B cell (primary cell): ENCODE measurements around the gene ZNF521. TPM values are rescaled to one million over a fixed set of nuclear protein-coding genes. Genes with fewer than 3 reads are reported as not detected.

Source experiments
- ATAC-seq: fragments of 200-7000 bp; cut with Tn5 transposase; one replicate; pipeline ENCODE4 v1.10.0; 2021; ENCODE audit warnings: low read depth, mild to moderate bottlenecking, moderate number of reproducible peaks, moderate library complexity
- CTCF ChIA-PET: fragments of 350-600 bp; sonication (Branson Sonifier 250); formaldehyde crosslinking; loops from one replicate; lab custom pipeline; 2021; ENCODE audit warnings: antibody characterized with exemption, inconsistent platforms; lab: Charles Lee
- POLR2A ChIA-PET: fragments of 350-600 bp; sonication (Branson Sonifier 250); formaldehyde crosslinking; loops from one replicate; lab custom pipeline; 2021; ENCODE audit warnings: antibody characterized with exemption; lab: Charles Lee
- DNase-seq: peaks from one replicate; pipeline ENCODE4 v3.0.0; 2013
- H2AFZ ChIP-seq: 2 replicates; pipeline ENCODE4 v1.6.1; 2012; ENCODE audit warnings: mild to moderate bottlenecking, low read depth, low read length; ENCODE audit not compliant: insufficient read depth, poor library complexity, severe bottlenecking
- H3K27ac ChIP-seq, 2 donors: 1 replicate in 1 of 2; 2 replicates in 1 of 2; pipeline ENCODE4 v1.5.1; 2012 to 2013; ENCODE audit warnings: low read length in 2 of 2, mild to moderate bottlenecking in 2 of 2, moderate library complexity in 1 of 2
- H3K27me3 ChIP-seq, 4 experiments: fragments of 200-600 bp in 1 of 4; sonication (generic) in 1 of 4; replicated peaks in 1 of 4; 1 replicate in 2 of 4; 2 replicates in 2 of 4; pipeline versions ENCODE4 v1.6.1 to v1.7.0; 2013 to 2016; ENCODE audit warnings: low read length in 3 of 4, mild to moderate bottlenecking in 2 of 4, mixed read lengths in 1 of 4, moderate library complexity in 1 of 4; ENCODE audit not compliant: insufficient read depth in 4 of 4, control insufficient read depth in 3 of 4; ENCODE audit errors: control extremely low read depth in 1 of 4
- H3K36me3 ChIP-seq, 2 experiments: replicated peaks in 1 of 2; 1 replicate in 1 of 2; 2 replicates in 1 of 2; pipeline versions ENCODE4 v1.6.1 to v1.7.1; 2013; ENCODE audit warnings: low read length in 1 of 2; ENCODE audit not compliant: insufficient read depth in 2 of 2, control insufficient read depth in 1 of 2; ENCODE audit errors: control extremely low read depth in 1 of 2, extremely low read depth in 1 of 2
- H3K4me1 ChIP-seq, 2 donors: fragments of 200-600 bp in 1 of 2; sonication (generic) in 1 of 2; 1 replicate in 1 of 2; 2 replicates in 1 of 2; pipeline versions ENCODE4 v1.5.1 to v1.6.1; 2013 to 2017; ENCODE audit warnings: low read length in 2 of 2; ENCODE audit not compliant: control insufficient read depth in 2 of 2, insufficient read depth in 2 of 2
- H3K4me2 ChIP-seq: replicated peaks from 2 replicates; pipeline ENCODE3; 2012; ENCODE audit warnings: mild to moderate bottlenecking, low read depth, low read length; ENCODE audit not compliant: poor library complexity, severe bottlenecking
- H3K4me3 ChIP-seq, 5 experiments: fragments of 200-600 bp in 1 of 5; sonication (generic) in 1 of 5; 1 replicate in 3 of 5; 2 replicates in 2 of 5; pipeline versions ENCODE4 v1.5.1 to v1.7.0; 2011 to 2016; ENCODE audit warnings: low read length in 4 of 5, mild to moderate bottlenecking in 4 of 5, low read depth in 2 of 5, control low read depth in 1 of 5, moderate library complexity in 1 of 5; ENCODE audit not compliant: insufficient read depth in 1 of 5; ENCODE audit errors: control extremely low read depth in 1 of 5, extremely low read depth in 1 of 5
- H3K79me2 ChIP-seq: fragments of 200-600 bp; sonication (generic); one replicate; pipeline ENCODE4 v1.6.0; 2016; ENCODE audit warnings: low read length; ENCODE audit not compliant: control insufficient read depth, insufficient read depth
- H3K9ac ChIP-seq: fragments of 200-600 bp; sonication (generic); 2 replicates; pipeline ENCODE4 v1.6.1; 2017; ENCODE audit warnings: mild to moderate bottlenecking, low read length, moderate library complexity
- H3K9me3 ChIP-seq, 3 donors: one replicate each; pipeline versions ENCODE4 v1.6.1 to v1.7.1; 2013; ENCODE audit warnings: low read length in 2 of 3; ENCODE audit not compliant: control insufficient read depth in 2 of 3, insufficient read depth in 1 of 3; ENCODE audit errors: control extremely low read depth in 1 of 3
- H4K20me1 ChIP-seq: 2 replicates; pipeline ENCODE4 v1.6.0; 2012; ENCODE audit warnings: mild to moderate bottlenecking, low read length; ENCODE audit not compliant: insufficient read depth, control insufficient read depth, poor library complexity, severe bottlenecking
- H3K27ac Mint-ChIP-seq: one replicate; pipeline ENCODE4 v1.8.0; 2021; ENCODE audit warnings: mixed read lengths
- H3K27me3 Mint-ChIP-seq: one replicate; pipeline ENCODE4 v1.8.0; 2021; ENCODE audit warnings: mixed read lengths
- H3K4me1 Mint-ChIP-seq: one replicate; pipeline ENCODE4 v1.8.0; 2021; ENCODE audit warnings: mixed read lengths
- H3K4me3 Mint-ChIP-seq: one replicate; pipeline ENCODE4 v1.8.0; 2021; ENCODE audit warnings: mixed read lengths
- H3K9me3 Mint-ChIP-seq: one replicate; pipeline ENCODE4 v1.8.0; 2022; ENCODE audit warnings: mixed read lengths; ENCODE audit not compliant: insufficient read depth
- CTCF ChIP-seq: fragments of 200-600 bp; IDR thresholded peaks from one replicate; pipeline ENCODE4 v1.8.0; 2022; ENCODE audit warnings: antibody characterized with exemption, mild to moderate bottlenecking
- EZH2 ChIP-seq: IDR thresholded peaks from 2 replicates; pipeline ENCODE4 v1.6.1; 2012; ENCODE audit warnings: borderline replicate concordance, low read depth, mild to moderate bottlenecking, moderate library complexity, low read length; ENCODE audit not compliant: insufficient read depth, poor library complexity, severe bottlenecking
- WGBS: methylation state at CpG from one replicate; pipeline ENCODE4 v1.1.5; 2013; ENCODE audit warnings: missing lambda C conversion rate; ENCODE audit not compliant: insufficient coverage; 5-methylcytosine and 5-hydroxymethylcytosine counted together
- intact Hi-C: fragments of 100-400 bp; cut with micrococcal nuclease; formaldehyde crosslinking; loops from one replicate; pipeline ENCODE4 v1.10.0; 2022
- polyA plus RNA-seq: library from polyadenylated mRNA; depleted of rRNA; stranded (reverse); fragments of >200 nt; gene quantifications from 2 replicates; pipeline ENCODE4 v1.2.3, GENCODE V29; 2012
- total RNA-seq, 2 donors: library from RNA; stranded (reverse); fragments of 120-200 nt in 1 of 2; gene quantifications; 1 replicate in 1 of 2; 2 replicates in 1 of 2; pipeline versions ENCODE4 v1.2.3 to v1.2.4, GENCODE V29; 2013 to 2022

The ZNF521 gene
- total and polyA plus RNA-seq, 2 donors (not counting 1 experiment from before 2014, with no cell fraction given): 0.04 to 9.0 TPM

DNA sequence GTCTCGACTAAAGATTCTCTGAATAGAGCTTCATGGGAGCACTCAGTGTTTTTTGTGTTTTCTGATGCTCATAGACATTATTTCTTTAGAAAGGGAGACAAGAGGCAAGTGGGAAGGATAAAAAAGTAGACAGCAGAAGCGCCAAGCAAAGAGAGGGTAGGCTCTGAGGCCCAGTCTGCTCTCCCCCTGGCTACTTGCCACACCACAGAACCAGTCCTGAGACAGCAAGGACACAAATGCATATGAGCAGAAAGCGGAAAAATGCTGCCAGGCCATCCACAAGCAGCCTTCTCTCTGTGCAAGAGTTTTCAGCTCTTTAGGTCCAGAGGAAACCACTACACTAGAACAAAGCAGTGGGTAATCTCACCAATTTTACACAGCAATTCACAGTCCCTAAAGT is 285.4 kb downstream of the ZNF521 start:
- no peak overlapping the region for H3K9ac ChIP-seq
- Mint-ChIP-seq H3K27me3 (no peaks in the 10 kb centered on the region), H3K4me1 (no peaks in the 10 kb centered on the region), H3K27ac (no peak overlapping the region), H3K4me3 (no peak overlapping the region), H3K9me3 (no peaks in the 10 kb centered on the region)
- no peak overlapping the region for H3K4me2 ChIP-seq
- H3K79me2 ChIP-seq: no peaks in the 10 kb centered on the region
- ATAC-seq: no peak
- H4K20me1 ChIP-seq: no peaks in the 10 kb centered on the region
- 53% methylated on average over 3 of the region's 3 CpGs for WGBS
- ChIA-PET CTCF (interaction anchor here (1.3 kb wide), 1 partner anchor 168 kb away, joined by 3 read pairs; no protein-coding TSS in a partner anchor), POLR2A (no interaction called here)
- no peak for TF ChIP-seq CTCF
- no peak for TF ChIP-seq EZH2
- H3K4me3 ChIP-seq: no peak overlapping the region
- intact Hi-C loops: no loop called here
- no peaks in the 10 kb centered on the region for H3K36me3 ChIP-seq
- H3K9me3 ChIP-seq: no peaks in the 10 kb centered on the region
- DNase-seq: no peak
- H2AFZ ChIP-seq: no peak overlapping the region
- H3K27me3 ChIP-seq: no peaks in the 10 kb centered on the region
- H3K27ac ChIP-seq: no peak overlapping the region
- H3K4me1 ChIP-seq: no peaks in the 10 kb centered on the region

- Histone ChIP-seq H3K79me2 (no peaks in the 10 kb centered on the region), H3K36me3 (no peaks in the 10 kb centered on the region), H3K27ac (no peak overlapping the region), H3K4me2 (no peak overlapping the region), H3K27me3 (no peaks in the 10 kb centered on the region), H2AFZ (no peak overlapping the region), H3K9ac (no peak overlapping the region), H3K9me3 (no peaks in the 10 kb centered on the region), H3K4me1 (no peaks in the 10 kb centered on the region), H3K4me3 (no peak overlapping the region), H4K20me1 (no peaks in the 10 kb centered on the region)
- DNase-seq (no peak), ATAC-seq (no peak)
- no peak overlapping the region for H3K4me3 Mint-ChIP-seq
- intact Hi-C loops: loop anchor here (1.0 kb wide), 1 partner anchor 184 kb away; no protein-coding TSS in a partner anchor
- POLR2A ChIA-PET: no interaction called here
- H3K27ac Mint-ChIP-seq: no peak overlapping the region
- H3K27me3 Mint-ChIP-seq: no peaks in the 10 kb centered on the region
- TF ChIP-seq EZH2 (no peak), CTCF (no peak)
- no peaks in the 10 kb centered on the region for H3K9me3 Mint-ChIP-seq
- H3K4me1 Mint-ChIP-seq: no peaks in the 10 kb centered on the region
- CTCF ChIA-PET: no interaction called here
- no CpG with 5 or more reads among the region's 1 CpG for WGBS
Observed at GRCh38 chr18:25062720-25063119, 289.2 kb downstream of the ZNF521 start.
